Peyer's patch (tissue), 4 donors: Measurements from ENCODE around the gene EAF1.

ENCODE experiments used
- CTCF ChIP-seq, 6 experiments: fragments of 450-650 bp in 4 of 6; fragments of 200-600 bp in 2 of 6; sonication (generic) in 1 of 6; IDR thresholded peaks; one replicate each; pipeline ENCODE4 v1.5.1; 2017 to 2019; ENCODE audit warnings: antibody characterized with exemption in 6 of 6, mild to moderate bottlenecking in 3 of 6, moderate library complexity in 1 of 6
- POLR2A ChIP-seq, 2 donors: fragments of 450-650 bp; IDR thresholded peaks; one replicate each; pipeline ENCODE4 v1.5.1; 2017; ENCODE audit warnings: antibody characterized with exemption in 2 of 2, mild to moderate bottlenecking in 2 of 2, moderate library complexity in 2 of 2

GRCh38 chr3:15436246-15436645 lies 8.8 kb downstream of the EAF1 start:
- TF ChIP-seq CTCF (IDR thresholded peaks at IDR 0.05) (no peak), POLR2A (IDR thresholded peaks at IDR 0.05) (no peak)
